GM15510 (cell line): ENCODE measurements around the gene GRIK3.

Experiments used
- POLR2A ChIP-seq: IDR thresholded peaks from 3 replicates; pipeline ENCODE4 v1.6.1; 2011; ENCODE audit warnings: borderline replicate concordance; ENCODE audit not compliant: insufficient read length; ENCODE audit errors: extremely low read depth

Gene GRIK3

DNA sequence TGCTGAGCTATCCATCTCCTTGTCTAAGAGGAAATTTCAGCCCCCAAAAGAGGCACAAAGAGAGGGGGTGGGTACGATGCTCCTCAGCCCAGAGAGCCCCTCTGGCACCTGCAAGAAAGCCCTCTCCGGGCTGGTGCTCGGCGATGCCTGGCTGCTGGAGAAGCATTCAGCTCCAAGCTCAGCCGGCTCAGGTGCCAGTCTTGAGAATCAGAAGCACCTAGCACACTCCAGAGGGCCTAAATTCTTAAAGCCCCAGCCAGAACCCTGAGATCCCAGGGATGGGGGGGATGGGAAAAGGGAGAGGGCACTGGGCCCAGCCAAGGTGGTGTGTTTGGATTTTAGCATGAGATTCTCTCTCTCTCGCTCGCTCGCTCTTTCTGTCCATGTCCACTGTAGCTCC is 2.9 kb downstream of the GRIK3 start:
- TF ChIP-seq POLR2A: no peak

DNA sequence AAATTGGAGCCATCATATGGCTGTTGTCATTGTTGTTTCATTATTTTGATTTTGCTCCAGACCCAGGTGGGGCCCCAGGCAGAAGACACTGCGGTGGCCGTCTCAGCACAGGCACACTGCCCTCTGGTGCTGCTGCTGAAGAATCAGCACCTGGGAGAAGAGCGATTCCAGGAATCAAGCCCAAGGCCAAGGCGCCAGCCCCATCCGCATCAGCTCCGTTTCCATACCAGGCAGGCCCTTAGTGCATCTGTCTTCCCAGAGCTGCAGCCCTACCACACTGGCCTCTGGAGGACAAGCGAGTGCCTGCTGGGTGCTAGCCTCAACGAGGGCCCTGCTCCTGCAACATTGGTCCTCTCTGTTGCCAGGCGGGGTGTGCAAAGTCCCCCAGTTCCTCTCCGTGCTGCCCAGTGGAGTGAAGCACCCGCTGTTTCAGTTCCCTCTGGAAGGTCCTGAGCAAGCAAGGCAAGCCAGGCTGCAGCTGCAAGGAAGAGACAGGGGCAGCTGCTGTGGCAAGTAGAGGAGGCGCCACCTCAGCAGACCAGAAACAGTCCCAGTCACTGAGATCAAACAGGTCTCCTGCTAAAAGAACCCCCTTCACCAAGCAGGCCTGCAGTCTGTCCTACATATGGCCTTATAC is 5.2 kb downstream of the GRIK3 start:
- no peak for TF ChIP-seq POLR2A

DNA sequence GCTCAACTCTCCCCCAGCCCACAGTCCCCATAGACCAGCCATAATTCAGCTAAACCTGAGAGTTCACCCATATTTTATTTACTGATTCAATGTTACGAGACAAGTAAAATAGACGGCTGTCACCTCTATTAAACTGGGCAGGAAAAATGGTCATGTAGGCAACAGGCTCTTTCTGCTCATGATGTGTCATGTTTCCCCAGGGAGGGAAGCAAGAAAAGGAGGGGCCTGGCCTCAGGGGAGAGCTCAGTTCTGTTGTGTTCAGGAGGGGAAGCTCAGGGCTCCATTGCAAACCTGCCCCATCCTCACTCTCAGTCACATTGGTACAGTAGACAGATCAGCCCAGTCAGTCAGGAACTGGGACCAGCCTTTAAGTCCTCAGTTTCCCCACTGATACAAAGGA is 12.8 kb downstream of the GRIK3 start:
- TF ChIP-seq POLR2A: no peak

DNA sequence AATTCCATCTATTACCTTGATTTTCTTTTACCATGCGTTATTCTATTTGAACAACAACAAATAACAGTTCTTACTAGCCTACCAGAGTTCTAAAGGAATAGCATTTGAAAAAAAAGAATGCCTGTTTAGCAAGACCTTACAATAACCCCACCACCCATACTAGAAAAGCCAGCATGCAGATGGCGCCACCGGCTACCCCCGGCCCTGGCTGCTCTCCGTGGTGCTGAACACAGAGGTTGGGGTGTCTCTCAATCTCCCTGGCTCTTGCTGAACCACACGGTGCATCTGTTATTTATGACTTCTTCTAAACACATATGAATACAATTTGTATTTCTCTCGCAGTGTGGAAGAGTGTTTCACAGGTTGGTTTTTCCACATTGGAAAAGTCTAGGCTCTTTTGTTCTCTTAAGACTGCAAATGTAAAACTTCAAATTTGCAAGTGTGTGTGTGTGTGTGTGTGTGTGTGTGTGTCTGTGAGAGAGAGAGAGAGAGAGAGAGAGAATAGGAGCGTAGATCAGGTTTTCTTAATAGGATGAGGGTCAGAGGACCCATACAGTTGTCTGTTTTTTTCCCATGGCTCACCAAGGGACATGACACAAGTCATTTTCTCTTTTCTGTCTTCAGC is 13.6 kb downstream of the GRIK3 start:
- no peak for TF ChIP-seq POLR2A

DNA sequence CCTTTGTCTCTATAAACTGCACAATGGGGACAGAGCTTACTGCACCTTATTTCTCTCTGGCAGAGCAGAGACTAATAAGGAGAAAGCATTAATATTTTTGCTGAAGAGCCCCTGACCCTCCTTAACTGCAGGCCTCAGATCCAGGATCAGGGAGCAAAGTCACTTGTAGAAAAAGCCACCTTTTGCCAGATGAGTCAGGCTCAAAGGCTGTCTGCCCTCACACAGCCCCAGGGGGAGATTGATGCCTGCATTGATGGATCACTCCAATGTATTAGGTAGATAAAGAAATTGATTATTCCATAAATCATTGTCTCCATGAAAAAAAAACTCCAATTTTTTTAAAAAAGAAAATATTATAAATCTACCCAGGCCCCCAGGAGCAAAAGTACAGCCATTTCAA is 15.8 kb downstream of the GRIK3 start:
- TF ChIP-seq POLR2A: no peak

DNA sequence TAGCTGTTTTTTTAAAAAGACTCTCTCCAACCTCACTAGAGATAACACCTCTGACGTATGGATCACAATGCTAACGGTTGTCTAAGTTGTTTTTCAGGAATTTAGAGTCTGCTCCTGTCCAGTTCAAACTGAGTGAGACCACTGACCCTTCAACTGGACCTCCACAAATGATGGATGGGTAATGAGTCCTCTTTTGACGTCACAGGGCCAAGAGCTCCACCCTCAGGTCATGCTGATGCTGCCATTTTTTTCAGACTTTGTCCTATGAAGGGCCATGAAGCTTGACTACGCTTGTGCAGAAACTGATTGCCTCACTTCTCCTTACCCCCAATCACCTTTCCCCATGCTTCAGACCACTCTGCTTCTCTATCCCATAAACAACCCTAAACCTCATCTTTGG is 16.6 kb downstream of the GRIK3 start:
- no peak for TF ChIP-seq POLR2A

DNA sequence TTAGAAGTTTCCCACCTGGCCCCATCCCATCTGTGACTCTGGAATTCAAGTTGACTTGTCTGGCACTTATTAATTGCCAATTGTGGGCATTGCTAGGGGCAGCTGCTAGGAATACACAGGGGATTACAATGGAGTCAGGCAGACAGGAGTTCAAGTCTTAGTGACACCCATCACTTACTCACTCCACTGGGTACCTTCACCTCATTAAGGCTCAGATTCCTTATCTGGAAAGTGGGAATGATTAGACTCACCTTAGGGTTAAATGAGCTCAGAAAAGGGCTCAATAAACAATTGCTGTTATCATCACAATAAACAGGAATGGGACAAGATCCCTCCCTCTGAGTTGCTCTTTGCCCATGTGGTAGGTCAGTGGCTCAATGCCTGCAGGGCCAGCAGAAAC is 18.2 kb downstream of the GRIK3 start:
- TF ChIP-seq POLR2A: no peak

DNA sequence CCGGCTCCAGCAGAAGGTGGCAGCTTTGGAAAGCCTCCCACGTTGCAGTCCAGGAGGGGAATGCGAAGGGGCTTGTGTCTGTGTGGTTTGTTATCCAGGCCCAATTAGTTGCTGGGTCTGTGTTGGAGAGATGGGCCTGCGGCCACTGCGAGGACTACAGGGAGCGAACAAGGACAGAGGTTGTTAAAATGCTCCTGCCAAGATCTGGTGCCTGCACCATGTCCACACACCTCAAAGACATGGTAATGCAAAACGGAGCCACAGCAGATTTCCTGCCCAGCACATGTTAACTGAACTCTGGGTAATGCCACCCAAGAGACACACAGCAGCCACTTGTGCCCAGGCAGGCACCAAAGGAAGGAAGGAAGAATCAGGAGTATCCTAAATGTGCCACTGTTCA is 18.6 kb downstream of the GRIK3 start:
- no peak for TF ChIP-seq POLR2A

DNA sequence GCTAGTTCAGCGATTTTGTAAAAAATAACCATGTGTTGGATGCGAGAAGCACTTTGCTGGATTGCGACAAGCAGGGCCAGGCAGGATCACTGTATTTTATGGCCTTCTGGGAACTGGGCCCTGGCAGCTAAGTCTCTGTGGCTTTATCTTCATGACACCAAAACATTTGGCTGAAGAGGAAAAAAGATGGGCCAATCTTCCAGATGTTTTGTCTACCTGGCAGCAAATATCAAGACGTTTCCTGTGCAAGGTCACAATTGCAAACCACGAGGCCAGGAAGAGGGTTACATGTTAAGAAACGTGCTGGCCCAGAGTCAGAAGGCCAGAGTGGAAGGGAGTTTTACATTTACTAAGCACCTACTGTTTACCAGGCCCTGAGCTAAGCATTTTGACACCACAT is 22.1 kb downstream of the GRIK3 start:
- no peak for TF ChIP-seq POLR2A

DNA sequence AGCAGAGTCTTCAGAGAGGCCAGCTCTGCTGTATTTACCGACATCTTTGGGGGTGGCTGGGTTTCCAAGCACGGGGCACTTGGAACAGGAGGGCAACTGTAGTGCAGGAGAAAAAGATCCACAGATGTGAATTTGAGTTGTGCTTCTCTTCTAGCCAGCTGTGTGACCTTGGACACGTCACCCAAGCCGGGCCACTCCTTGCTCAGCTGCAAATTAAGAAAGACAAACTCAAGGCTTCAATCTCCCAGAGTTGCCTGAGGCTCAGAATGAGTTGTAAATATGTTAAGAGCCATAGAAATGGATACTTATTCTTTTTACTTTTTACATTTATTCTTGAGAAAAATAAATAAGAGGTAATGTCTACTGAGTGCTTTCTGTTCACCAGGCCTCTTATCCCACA is 24.3 kb downstream of the GRIK3 start:
- no peak for TF ChIP-seq POLR2A

DNA sequence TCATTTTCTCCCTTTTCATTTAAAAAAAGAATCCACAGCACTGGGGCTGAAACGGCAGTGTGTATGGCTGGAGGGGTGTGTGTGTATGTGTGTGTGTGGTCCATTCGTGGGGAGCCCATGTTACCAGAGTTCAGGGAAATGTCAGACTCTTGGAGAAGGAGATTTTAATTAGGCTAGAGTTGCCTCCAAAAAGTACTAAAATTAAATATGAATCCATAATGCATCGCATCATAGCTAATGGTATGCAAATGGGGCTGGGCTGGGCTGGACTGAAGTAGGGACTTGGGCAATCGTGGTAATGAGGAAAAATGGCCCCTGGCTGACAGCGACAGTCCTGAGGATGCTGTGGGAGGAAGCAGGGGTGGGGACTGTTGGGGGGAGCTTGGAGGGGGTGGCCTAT is 24.8 kb downstream of the GRIK3 start:
- no peak for TF ChIP-seq POLR2A

DNA sequence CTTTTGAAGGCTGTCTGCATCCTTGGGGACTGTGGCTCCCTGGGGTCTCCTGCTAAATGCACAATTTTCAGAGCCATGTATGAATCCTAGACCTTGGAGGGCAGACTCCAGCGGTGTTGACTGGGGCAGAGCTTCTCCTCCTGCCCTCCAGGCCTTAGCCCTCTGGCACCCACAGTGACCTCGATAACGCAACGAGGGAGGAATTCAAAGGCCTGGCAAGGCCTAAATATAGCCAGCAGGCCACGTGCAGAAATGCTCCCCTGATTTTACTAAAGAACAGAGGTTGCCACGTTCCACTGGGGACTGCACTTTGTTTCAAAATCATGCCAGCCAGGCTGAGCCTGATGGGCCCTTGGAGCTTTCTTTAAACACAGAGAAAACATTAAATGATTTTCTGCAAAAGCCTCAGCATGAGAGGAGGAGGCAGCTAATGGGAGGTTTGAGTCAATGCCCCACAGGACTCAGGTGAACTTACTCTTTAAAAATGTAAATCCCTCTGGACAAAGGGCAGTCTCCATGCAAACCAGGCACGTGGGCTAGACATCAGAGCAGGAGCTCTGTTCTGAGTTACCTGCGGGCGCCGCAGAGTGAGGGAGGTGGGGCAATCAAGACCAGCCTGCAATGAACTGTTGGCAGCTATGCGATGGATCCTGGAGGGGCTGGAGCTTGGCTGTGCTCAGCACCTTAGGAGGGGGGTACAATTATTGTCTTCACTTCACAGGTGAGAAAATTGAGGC is 28.0 kb downstream of the GRIK3 start:
- no peak for TF ChIP-seq POLR2A

DNA sequence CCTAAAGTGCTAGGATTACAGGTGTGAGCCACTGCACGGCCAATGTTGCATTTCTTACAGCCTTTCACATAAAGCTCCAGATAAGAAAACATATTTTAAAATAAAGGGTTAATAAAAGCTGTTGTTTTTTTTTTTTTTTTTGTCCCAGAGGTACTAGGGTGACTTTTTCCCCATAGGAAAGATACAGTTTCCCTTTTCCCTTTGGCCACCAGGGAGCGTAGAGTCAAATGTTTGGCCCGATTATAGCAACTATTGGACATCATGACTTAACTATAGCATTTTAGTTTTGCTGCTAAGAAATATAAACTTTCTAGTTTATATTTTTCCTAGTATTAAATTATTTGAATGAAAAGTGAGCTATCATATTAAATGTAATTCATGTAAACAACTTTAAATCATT is 31.4 kb downstream of the GRIK3 start:
- no peak for TF ChIP-seq POLR2A

DNA sequence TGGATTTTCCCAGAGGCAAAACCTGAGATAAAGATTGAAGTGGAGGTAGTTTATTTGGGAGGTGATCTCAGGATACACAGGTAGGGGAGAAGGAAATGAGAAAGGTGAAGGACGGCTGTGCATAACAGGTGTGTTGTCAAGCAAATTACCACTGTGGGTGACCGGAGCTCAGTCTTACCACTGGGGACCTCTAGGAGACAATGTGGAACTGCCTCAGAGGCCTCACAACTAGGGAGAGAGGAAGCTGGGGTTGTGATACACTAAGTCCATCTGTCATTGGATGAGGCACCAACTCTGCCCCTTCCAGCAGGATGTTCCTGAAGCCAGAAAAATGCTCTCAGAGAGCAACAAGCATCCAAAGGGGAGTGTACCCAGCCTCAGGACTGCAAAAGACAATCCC is 32.6 kb downstream of the GRIK3 start:
- no peak for TF ChIP-seq POLR2A

DNA sequence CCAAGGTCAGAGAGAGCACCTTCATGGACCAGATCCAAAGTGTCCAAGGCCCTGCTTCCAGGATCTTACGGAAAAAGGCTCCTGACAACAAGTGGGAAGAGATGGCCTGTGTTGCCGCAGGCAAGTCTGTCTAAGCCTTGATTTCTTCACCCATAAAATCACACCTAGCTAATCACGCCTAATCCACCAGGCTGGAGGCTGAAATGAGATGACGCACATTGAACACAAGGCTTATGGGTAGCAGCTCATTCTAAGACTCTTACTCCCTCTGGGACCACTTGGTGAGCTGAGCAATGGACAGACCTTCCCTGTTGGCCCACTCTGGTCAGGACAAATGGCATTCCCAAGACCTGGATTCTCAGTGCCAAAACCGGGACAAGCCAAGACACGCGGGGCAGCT is 38.2 kb downstream of the GRIK3 start:
- no peak for TF ChIP-seq POLR2A

DNA sequence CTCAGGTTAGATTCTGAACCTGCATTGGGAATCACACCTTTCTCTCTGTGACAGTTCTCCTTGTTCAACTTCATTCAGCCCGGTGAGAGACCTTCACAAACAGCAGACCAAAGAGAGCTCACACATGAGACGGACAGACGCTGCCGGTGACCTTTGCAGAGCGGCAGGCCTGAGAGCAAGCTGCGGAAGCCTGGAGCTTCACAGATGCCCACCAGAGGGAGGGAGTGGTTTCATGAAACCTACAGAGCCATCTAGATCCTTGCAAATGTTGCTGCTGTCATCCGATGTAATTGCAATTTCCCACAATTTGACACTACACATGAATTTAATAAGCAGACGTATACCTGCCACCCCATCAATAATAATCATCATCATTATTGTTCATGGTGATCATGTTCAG is 39.4 kb downstream of the GRIK3 start:
- no peak for TF ChIP-seq POLR2A
